ENCODE measurements around the gene FLT1.

The FLT1 gene

GRCh38 chr13:28319528-28319927 is 175.4 kb downstream of the FLT1 start:
- no peak for DNase-seq (ENCODE audit: low read depth)

DNA sequence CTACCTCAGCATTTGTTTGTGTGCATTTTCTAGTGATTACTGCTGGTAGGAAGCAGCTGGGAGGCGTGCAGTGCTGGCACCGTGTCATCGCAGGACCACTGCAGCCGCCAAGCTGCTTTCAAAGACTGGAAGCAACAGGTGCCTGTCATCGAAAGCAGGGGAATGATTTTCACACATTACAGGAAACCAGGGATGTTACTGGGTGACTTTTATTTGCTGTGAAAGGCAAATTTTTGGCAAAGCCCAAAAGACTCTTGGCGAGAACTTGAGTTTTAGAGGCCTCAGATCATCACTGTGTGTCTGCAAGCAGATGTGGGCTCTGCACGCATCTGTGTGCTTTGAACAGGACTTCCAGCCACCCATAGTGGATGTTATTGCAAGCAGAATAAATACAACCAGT is 176.4 kb downstream of the FLT1 start:
- DNase-seq (ENCODE audit: low read depth): no peak

DNA sequence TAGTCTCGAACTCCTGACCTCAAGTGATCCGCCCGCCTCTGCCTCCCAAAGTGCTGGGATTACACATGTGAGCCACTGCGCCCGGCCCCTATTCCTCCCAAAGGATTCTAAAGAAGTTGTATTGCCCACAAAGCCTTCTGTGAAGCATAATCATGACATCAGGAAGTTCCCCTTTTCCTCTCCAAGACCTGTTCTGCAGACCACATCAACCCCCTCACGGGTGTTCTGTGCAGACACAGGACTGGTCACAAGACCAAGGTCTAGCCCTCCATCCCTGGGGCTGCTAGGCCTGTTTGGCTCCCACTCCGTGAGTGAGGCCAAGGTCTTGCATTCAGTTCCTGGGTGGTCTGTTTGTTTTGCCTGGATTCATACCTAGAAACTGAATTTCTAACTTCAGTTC is 178.1 kb downstream of the FLT1 start:
- no peak for DNase-seq (ENCODE audit: low read depth)

GRCh38 chr13:28316129-28316528 is 178.8 kb downstream of the FLT1 start:
- DNase-seq (ENCODE audit: low read depth): no peak

GRCh38 chr13:28314879-28315278 is 180.0 kb downstream of the FLT1 start:
- no peak for DNase-seq (ENCODE audit: low read depth)

GRCh38 chr13:28313579-28313978 is 181.3 kb downstream of the FLT1 start:
- no peak for DNase-seq (ENCODE audit: low read depth)

GRCh38 chr13:28306325-28306724 is 188.6 kb downstream of the FLT1 start:
- no peak for DNase-seq (ENCODE audit: low read depth)

DNA sequence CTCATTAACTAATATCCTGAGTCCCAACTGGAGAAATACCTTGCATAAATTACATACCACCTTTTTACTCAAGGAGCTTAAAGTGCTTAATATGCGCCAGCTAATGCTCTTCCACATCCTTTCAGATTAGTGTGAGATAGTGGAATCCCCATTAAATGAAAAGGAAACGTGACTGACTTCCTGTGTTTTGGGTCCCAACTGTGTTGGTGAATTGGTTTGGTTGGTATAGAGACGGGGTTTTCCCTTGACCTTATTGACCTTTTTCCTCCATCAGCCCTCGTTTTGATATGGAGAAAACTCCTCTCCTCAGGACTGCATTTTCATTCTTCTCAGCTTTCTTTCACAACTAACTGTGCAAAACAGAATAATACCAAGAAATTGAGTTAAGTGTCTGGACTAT is 193.1 kb downstream of the FLT1 start:
- no peak for DNase-seq (ENCODE audit: low read depth)

DNA sequence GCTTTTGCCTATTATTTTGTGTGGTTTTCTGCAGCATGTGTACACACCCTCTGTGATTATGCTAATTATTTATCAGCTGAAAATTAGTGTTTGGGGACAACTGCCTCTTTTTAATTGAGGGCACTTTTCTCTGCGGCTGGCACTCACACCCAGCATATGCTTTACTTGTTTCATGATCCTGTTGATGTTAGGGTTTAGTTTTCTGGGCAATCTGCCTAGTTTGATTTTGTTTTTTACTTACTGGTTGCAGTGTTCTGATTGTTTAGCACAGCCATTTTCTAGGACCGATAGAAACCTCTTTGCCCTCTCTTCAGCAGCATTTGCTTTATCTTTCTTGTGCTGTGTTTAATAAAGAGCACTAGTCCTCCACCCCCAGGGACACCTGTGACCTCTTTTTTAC is 195.0 kb downstream of the FLT1 start:
- no peak for DNase-seq (ENCODE audit: low read depth)

- no peak for DNase-seq (ENCODE audit: low read depth)
Measured at GRCh38 chr13:28297341-28297740, 197.6 kb downstream of the FLT1 start.

DNA sequence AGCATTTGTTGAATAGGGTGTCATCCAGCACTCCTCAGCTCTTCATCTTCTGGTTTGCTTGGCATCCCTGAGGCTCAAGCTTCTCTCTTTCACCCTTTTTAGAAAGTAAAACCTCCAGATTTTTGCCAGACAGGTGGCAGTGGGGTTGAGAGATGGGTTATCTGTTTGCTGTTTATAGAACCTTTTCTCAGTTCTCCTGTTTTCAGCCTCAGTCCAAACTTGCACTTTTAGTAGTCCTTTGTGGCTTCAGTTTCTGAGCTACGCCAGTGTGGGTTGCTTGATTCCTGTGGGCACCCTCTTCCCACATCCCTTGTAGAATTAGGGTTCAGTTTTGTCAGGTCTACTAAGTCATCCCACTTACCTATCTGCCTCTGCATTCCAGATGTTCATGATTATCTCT is 208.7 kb downstream of the FLT1 start:
- DNase-seq (ENCODE audit: low read depth): no peak

DNA sequence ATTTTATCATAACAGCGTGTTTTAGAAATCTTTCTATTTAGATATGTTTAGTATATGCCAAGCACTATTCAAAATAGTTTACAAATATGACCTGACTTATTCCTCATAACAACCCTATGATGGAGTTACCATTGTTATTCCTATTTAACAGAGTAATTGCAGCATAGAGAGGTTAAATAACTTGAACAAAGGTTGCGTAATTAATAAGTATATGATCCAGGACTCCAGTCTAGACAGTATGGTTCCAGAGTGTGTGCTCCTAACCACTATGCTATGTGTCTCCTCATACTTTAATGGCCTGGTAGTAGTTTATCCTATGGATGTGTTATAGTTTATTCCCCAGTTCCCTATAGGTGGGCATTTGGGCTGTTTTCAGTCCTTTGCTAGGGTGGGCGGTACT is 211.3 kb downstream of the FLT1 start:
- DNase-seq (ENCODE audit: low read depth): no peak

DNA sequence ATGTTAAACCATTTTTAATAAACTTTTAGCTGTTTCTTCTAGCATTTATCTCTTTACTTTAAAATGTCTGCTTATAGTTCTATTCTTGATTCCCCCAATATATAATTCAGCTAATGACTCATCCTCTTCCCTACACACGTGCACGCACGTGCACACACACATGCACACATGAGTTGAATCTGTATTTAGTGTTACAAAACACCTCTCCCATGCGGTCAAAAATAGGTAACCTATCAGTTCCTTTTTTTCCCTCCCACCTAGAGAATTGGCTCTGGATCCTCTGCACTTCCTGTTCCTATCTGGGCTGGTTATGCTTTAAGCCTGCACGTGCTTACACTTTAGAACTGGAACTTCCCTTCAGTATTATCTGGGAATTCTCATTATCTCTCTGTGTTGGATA is 212.5 kb downstream of the FLT1 start:
- DNase-seq (ENCODE audit: low read depth): no peak

- DNase-seq (ENCODE audit: low read depth): no peak
Measured at GRCh38 chr13:28273919-28274318, 221.0 kb downstream of the FLT1 start.

DNA sequence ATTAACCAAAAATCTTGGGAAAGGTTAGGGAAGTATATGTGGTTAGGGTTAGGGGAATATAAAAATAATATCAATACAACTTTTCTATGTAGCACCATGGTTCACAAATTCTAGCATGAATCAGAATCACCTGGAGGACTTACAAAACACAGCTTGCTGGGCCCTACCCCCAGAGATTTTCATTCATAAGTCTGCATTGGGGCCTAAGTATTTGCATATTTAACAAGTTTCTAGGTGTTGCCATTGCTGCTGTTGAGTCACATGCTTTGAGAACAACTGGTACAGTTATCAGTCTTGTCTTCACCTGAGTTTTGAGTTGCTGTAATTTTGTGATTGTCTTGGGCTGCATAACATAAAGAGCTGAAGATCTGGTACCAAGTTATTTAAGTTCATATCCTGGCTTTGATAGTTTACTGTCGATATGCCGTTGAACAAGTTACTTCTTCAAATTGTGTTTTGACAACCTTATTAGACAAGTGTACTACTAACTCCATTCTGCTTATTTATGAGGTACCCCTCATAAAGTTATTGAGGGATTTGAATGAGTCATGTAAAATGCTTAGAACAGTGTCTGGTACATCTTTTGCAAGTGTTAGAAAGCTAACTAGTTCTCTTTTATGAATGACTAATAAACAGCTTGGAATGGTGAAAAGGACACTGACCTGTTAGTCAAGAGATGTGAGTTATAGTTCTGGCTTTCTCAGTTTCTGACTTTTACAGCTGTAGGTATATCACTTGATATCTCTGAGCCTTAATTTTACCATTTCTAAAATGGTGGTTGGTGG is 223.7 kb downstream of the FLT1 start:
- DNase-seq (ENCODE audit: low read depth): no peak

- no peak for DNase-seq (ENCODE audit: low read depth)
Measured at GRCh38 chr13:28268800-28269223, 226.1 kb downstream of the FLT1 start.

GRCh38 chr13:28267497-28267896 is 227.4 kb downstream of the FLT1 start:
- DNase-seq (ENCODE audit: low read depth): no peak

- no peak for DNase-seq (ENCODE audit: low read depth)
Measured at GRCh38 chr13:28258417-28258816, 236.5 kb downstream of the FLT1 start.

- no peak for DNase-seq (ENCODE audit: low read depth)
Measured at GRCh38 chr13:28257305-28257704, 237.6 kb downstream of the FLT1 start.

- DNase-seq (ENCODE audit: low read depth): no peak
Measured at GRCh38 chr13:28252547-28252946, 242.4 kb downstream of the FLT1 start.

- DNase-seq (ENCODE audit: low read depth): no peak
Measured at GRCh38 chr13:28251466-28251865, 243.5 kb downstream of the FLT1 start.

DNA sequence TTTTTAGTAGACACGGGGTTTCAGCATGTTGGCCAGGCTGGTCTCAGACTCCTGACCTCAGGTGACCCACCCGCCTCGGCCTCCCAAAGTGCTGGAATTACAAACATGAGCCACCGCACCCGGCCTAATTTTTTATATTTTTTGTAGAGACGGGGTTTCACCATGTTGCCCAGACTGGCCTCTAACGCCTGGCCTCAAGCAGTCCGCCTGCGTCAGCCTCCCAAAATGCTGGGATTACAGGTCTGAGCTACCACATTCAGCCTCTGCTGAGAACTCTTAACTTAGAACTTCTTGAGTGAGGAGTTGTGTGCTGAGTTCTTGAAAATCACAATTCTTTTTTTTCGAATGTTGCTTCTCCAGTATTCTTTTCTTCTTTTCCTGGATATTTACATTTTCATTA is 244.4 kb downstream of the FLT1 start:
- DNase-seq (ENCODE audit: low read depth): no peak

Measured in CMK (cell line).